Loucy (cell line): ENCODE data around the gene CDKN2C.
"Not testable (repeated sequence)": the region's sequence is repeated elsewhere in the genome, so short reads cannot be mapped to it uniquely, and the experiment has no call there.

Experiments used
- H2AFZ ChIP-seq: fragments of 200-600 bp; sonication (generic); 2 replicates; pipeline ENCODE4 v1.6.0; 2016; ENCODE audit warnings: antibody characterized with exemption, mild to moderate bottlenecking, low read length, moderate library complexity
- H3F3A ChIP-seq: fragments of 200-600 bp; 2 replicates; pipeline ENCODE4 v1.6.0; 2016; ENCODE audit warnings: antibody characterized with exemption, low read depth, mild to moderate bottlenecking
- H3K27me3 ChIP-seq: fragments of 200-600 bp; sonication (generic); 2 replicates; pipeline ENCODE4 v1.6.1; 2014; ENCODE audit warnings: low read length, mild to moderate bottlenecking; ENCODE audit not compliant: insufficient read depth, poor library complexity, severe bottlenecking
- H3K36me3 ChIP-seq: fragments of 200-600 bp; sonication (generic); 2 replicates; pipeline ENCODE4 v1.6.1; 2016; ENCODE audit warnings: low read length; ENCODE audit not compliant: insufficient read depth
- H3K4me1 ChIP-seq: fragments of 200-600 bp; sonication (generic); 2 replicates; pipeline ENCODE4 v1.5.1; 2014; ENCODE audit warnings: low read length, mild to moderate bottlenecking; ENCODE audit not compliant: insufficient read depth, poor library complexity, severe bottlenecking
- H3K4me2 ChIP-seq: fragments of 200-600 bp; sonication (generic); 2 replicates; pipeline ENCODE4 v1.6.0; 2014; ENCODE audit warnings: antibody characterized with exemption, low read length, low read depth, mild to moderate bottlenecking; ENCODE audit not compliant: poor library complexity, severe bottlenecking
- H3K4me3 ChIP-seq: fragments of 200-600 bp; sonication (generic); 2 replicates; pipeline ENCODE4 v1.5.1; 2014; ENCODE audit warnings: low read length, mild to moderate bottlenecking, mixed read lengths; ENCODE audit not compliant: poor library complexity, severe bottlenecking
- H3K79me2 ChIP-seq: fragments of 200-600 bp; sonication (generic); 2 replicates; pipeline ENCODE4 v1.6.1; 2014; ENCODE audit warnings: low read length; ENCODE audit not compliant: insufficient read depth
- H3K9ac ChIP-seq: fragments of 200-600 bp; sonication (generic); 2 replicates; pipeline ENCODE4 v1.6.0; 2014; ENCODE audit warnings: mild to moderate bottlenecking, low read depth, low read length, moderate library complexity; ENCODE audit not compliant: poor library complexity, severe bottlenecking
- H3K9me2 ChIP-seq: fragments of 200-600 bp; sonication (generic); replicated peaks from 2 replicates; pipeline ENCODE4 v1.6.1; 2016; ENCODE audit warnings: low read depth, low read length, mixed read lengths
- H3K9me3 ChIP-seq: fragments of 200-600 bp; sonication (generic); 2 replicates; pipeline ENCODE4 v1.6.1; 2014; ENCODE audit warnings: mild to moderate bottlenecking, antibody characterized with exemption, low read length, low read depth; ENCODE audit not compliant: insufficient read depth
- H4K20me1 ChIP-seq: fragments of 200-600 bp; sonication (generic); 2 replicates; pipeline ENCODE4 v1.6.0; 2014; ENCODE audit warnings: antibody characterized with exemption, low read length, mild to moderate bottlenecking; ENCODE audit not compliant: insufficient read depth, poor library complexity, severe bottlenecking
- CTCF ChIP-seq: fragments of 200-600 bp; sonication (generic); conservative IDR thresholded peaks from 2 replicates; pipeline ENCODE4 v1.5.1; 2014; ENCODE audit warnings: mild to moderate bottlenecking, antibody characterized with exemption, low read length
- EZH2phosphoT487 ChIP-seq: fragments of 200-600 bp; IDR thresholded peaks from 2 replicates; pipeline ENCODE4 v1.6.1; 2018; ENCODE audit warnings: antibody characterized with exemption, mild to moderate bottlenecking, moderate library complexity, borderline replicate concordance

The CDKN2C gene

GRCh38 chr1:50994997-50995396 is 25.0 kb downstream of the CDKN2C start:
- no peaks in the 10 kb centered on the region for H3K9me2 ChIP-seq
- H3K9me3 ChIP-seq, result no peaks in the 10 kb centered on the region
- no peaks in the 10 kb centered on the region for H3K27me3 ChIP-seq
- no peak overlapping the region for H3K4me2 ChIP-seq
- H3K79me2 ChIP-seq, result peaks cover 50% of the 10 kb centered on the region
- TF ChIP-seq EZH2phosphoT487, result no peak
- no peak for TF ChIP-seq CTCF
- H2AFZ ChIP-seq, result no peak overlapping the region
- no peaks in the 10 kb centered on the region for H4K20me1 ChIP-seq
- H3F3A ChIP-seq, result no peaks in the 10 kb centered on the region
- H3K9ac ChIP-seq, result no peak overlapping the region
- no peaks in the 10 kb centered on the region for H3K36me3 ChIP-seq
- peaks cover 1% of the 10 kb centered on the region for H3K4me1 ChIP-seq
- no peak overlapping the region for H3K4me3 ChIP-seq

GRCh38 chr1:50995651-50996050 is 25.6 kb downstream of the CDKN2C start:
- Histone ChIP-seq H3K4me3 (no peak overlapping the region), H3K36me3 (no peaks in the 10 kb centered on the region), H4K20me1 (no peaks in the 10 kb centered on the region), H3K9ac (no peak overlapping the region), H3K9me2 (no peaks in the 10 kb centered on the region), H3F3A (peaks cover 3% of the 10 kb centered on the region; the same call in 1 of the 2 replicates), H2AFZ (no peak overlapping the region), H3K79me2 (peaks cover 46% of the 10 kb centered on the region), H3K27me3 (no peaks in the 10 kb centered on the region), H3K4me1 (peaks cover 7% of the 10 kb centered on the region), H3K9me3 (no peaks in the 10 kb centered on the region), H3K4me2 (no peak overlapping the region)
- no peak for TF ChIP-seq EZH2phosphoT487
- TF ChIP-seq CTCF, result no peak

- no peak overlapping the region for H3K4me2 ChIP-seq
- peaks cover 41% of the 10 kb centered on the region for H3K79me2 ChIP-seq
- no peaks in the 10 kb centered on the region for H3K36me3 ChIP-seq
- no peak for TF ChIP-seq CTCF
- no peak for TF ChIP-seq EZH2phosphoT487
- H2AFZ ChIP-seq, result no peak overlapping the region
- H3K9me3 ChIP-seq, result no peaks in the 10 kb centered on the region
- no peak overlapping the region for H3K4me3 ChIP-seq
- peaks cover 7% of the 10 kb centered on the region; the same call in 1 of the 2 replicates for H3F3A ChIP-seq
- H3K4me1 ChIP-seq, result peaks cover 7% of the 10 kb centered on the region
- no peaks in the 10 kb centered on the region for H3K9me2 ChIP-seq
- H3K27me3 ChIP-seq, result no peaks in the 10 kb centered on the region
- no peak overlapping the region for H3K9ac ChIP-seq
- no peaks in the 10 kb centered on the region for H4K20me1 ChIP-seq
Measured at GRCh38 chr1:50996083-50996482, 26.0 kb downstream of the CDKN2C start.

GRCh38 chr1:50999375-50999774 is 29.3 kb downstream of the CDKN2C start:
- not testable (repeated sequence) for H3K4me2 ChIP-seq, H3K4me1 ChIP-seq, H4K20me1 ChIP-seq, H3K27me3 ChIP-seq, H3K36me3 ChIP-seq, H3K4me3 ChIP-seq, H3K9me2 ChIP-seq, H3K9ac ChIP-seq, H3F3A ChIP-seq, H3K9me3 ChIP-seq, H2AFZ ChIP-seq
- H3K79me2 ChIP-seq, result peaks cover 11% of the 10 kb centered on the region; the same call in 1 of the 2 replicates
